ENCODE data around the gene SPON1.

The SPON1 gene

GRCh38 chr11:14124886-14125285, 162.4 kb downstream of the SPON1 start:
- TF ChIP-seq CTCF (conservative IDR thresholded peaks at IDR 0.05; ENCODE audit: control insufficient read depth, insufficient read depth, low read depth, low read length): no peak
- no peak overlapping the region for H3K4me3 ChIP-seq (ENCODE audit: control insufficient read depth, low read depth, low read length)
- DNase-seq (ENCODE audit: low read depth): no peak

- no peak for DNase-seq (ENCODE audit: low read depth)
- H3K4me3 ChIP-seq (ENCODE audit: control insufficient read depth, low read depth, low read length): no peak overlapping the region
Observed at GRCh38 chr11:14125529-14125928, 163.0 kb downstream of the SPON1 start.

DNA sequence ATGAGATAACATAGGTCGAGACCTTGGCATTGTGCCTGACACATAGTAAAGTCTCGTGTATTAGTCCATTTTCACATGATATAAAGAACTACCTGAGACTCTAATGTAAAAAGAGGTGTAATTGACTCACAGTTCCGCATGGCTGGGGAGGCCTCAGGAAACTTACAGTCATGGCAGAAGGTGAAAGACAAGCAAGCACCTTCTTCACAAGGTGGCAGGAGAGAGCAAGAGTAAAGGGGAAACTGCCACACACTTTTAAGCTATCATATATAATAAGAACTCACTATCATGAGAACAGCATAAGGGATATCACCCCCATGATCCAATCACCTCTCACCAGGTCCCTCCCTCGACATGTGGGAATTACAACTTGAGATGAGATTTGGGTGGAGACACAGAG, 165.2 kb downstream of the SPON1 start:
- no peak for DNase-seq (ENCODE audit: low read depth)
- no peak for TF ChIP-seq CTCF (conservative IDR thresholded peaks at IDR 0.05; ENCODE audit: control insufficient read depth, insufficient read depth, low read depth, low read length)
- H3K4me3 ChIP-seq (ENCODE audit: control insufficient read depth, low read depth, low read length): no peak overlapping the region

More at GRCh38 chr11:14125529-14125928, 163.0 kb downstream of the SPON1 start:
- no peak for TF ChIP-seq CTCF (conservative IDR thresholded peaks at IDR 0.05; ENCODE audit: control insufficient read depth, insufficient read depth, low read depth, low read length)

GRCh38 chr11:14132312-14132711, 169.8 kb downstream of the SPON1 start:
- no peak for TF ChIP-seq CTCF (conservative IDR thresholded peaks at IDR 0.05; ENCODE audit: control insufficient read depth, insufficient read depth, low read depth, low read length)
- DNase-seq (ENCODE audit: low read depth): no peak

GRCh38 chr11:14133381-14133780, 170.9 kb downstream of the SPON1 start:
- TF ChIP-seq CTCF (conservative IDR thresholded peaks at IDR 0.05; ENCODE audit: control insufficient read depth, insufficient read depth, low read depth, low read length): no peak
- H3K4me3 ChIP-seq (ENCODE audit: control insufficient read depth, low read depth, low read length): no peak overlapping the region
- no peak for DNase-seq (ENCODE audit: low read depth)

More at GRCh38 chr11:14132312-14132711, 169.8 kb downstream of the SPON1 start:
- no peak overlapping the region for H3K4me3 ChIP-seq (ENCODE audit: control insufficient read depth, low read depth, low read length)

GRCh38 chr11:14136561-14136960, 174.0 kb downstream of the SPON1 start:
- no peak overlapping the region for H3K4me3 ChIP-seq (ENCODE audit: control insufficient read depth, low read depth, low read length)
- no peak for DNase-seq (ENCODE audit: low read depth)
- TF ChIP-seq CTCF (conservative IDR thresholded peaks at IDR 0.05; ENCODE audit: control insufficient read depth, insufficient read depth, low read depth, low read length): no peak

GRCh38 chr11:14137284-14137683, 174.8 kb downstream of the SPON1 start:
- DNase-seq (ENCODE audit: low read depth): no peak
- TF ChIP-seq CTCF (conservative IDR thresholded peaks at IDR 0.05; ENCODE audit: control insufficient read depth, insufficient read depth, low read depth, low read length): no peak
- H3K4me3 ChIP-seq (ENCODE audit: control insufficient read depth, low read depth, low read length): no peak overlapping the region
